Erythroblast (primary cell): ENCODE results near the gene MCTP1.

Experiments used
- GATA1 ChIP-seq: IDR thresholded peaks from 2 replicates; pipeline ENCODE4 v1.6.1; 2011; ENCODE audit warnings: low read depth, mild to moderate bottlenecking, control low read depth, low read length, moderate library complexity
- POLR2A ChIP-seq: IDR thresholded peaks from 2 replicates; pipeline ENCODE4 v1.6.1; 2011; ENCODE audit warnings: mild to moderate bottlenecking, low read length

DNA sequence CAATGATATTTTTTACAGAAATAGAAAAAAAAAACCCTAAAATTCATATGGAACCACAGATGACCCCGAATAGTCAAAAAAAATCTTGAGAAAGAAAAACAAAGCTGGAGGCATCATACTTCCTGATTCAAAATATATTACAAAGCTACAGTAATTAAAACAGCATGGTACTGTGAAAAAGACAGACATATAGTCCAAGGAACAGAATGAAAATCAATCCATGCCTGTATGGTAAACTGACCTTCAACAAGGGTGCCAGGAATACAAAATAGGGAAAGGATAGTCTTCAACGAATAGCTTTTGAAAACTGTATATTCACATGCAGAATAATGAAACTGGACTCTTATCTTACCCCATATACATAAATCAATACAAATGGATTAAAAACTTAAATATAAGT, 307.5 kb downstream of the MCTP1 start:
- no peak for TF ChIP-seq POLR2A
- no peak for TF ChIP-seq GATA1
